Activated CD8-positive, alpha-beta memory T cell treated with anti-CD3 and anti-CD28 coated beads, Interleukin-2, amount 50 U/mL, for 1 hour (primary cell): ENCODE data around the gene NCF4.

Experiments
- DNase-seq: peaks from one replicate; pipeline ENCODE4 v3.0.0-alpha.2; 2020; ENCODE audit errors: extremely low read depth

Gene NCF4

DNA sequence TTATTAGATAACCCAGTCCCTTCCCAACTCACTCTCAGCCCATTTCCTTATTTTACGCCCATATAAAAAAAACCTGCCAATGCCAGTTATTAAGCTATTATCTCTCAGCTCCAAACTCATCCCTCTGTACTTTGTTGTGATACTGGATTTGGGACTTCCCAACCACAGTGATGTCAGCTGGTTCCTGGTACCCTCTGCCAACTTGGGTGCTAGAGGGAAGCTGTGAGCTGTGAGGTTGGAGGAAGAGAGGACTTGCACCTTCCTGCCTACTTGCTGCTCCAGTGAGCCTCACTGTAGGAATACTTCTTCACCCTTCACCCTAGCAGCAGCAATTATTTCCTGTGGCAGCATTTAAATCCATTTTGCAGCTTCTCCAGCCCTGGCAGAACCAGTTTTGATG, 33.5 kb downstream of the NCF4 start:
- DNase-seq: no peak

DNA sequence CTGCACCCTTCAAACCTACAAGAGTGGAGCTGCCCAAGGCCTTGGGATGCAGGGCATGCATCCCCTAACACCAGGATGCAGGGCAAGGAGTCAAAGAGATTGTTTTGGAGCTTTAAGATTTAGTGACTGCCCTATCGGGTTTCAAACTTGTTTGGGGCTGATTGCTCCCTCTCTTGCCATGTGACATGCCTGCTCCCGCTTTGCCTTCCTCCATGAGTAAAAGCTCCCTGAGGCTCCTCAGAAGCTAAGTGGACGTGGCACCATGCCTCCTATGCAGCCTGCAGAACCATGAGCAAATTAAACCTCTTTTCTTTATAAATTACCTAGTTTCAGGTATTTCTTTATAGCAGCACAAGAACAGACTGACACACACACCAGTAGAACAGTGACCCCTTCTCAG, 36.8 kb downstream of the NCF4 start:
- no peak for DNase-seq

GRCh38 chr22:36898690-36899089, 37.9 kb downstream of the NCF4 start:
- DNase-seq: no peak

DNA sequence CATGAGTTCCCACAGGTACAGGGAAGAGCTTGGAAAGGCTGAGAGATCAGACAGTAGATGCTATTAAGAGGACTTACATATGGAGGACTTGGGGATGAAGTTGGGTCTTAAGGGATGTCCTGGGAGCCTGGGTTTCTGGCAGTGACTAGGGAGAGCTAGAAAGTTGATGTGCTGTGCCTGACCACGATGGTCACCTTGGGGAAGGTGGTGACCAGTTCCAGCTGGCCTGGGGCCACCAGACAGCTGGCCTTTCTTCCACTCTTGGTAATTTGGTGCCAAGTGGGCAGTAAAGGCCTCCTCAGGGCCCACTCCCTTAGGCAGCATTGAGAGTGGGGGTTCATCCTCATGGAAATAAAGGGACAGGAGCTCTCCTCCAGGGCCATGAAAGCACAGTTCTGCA, 38.7 kb downstream of the NCF4 start:
- no peak for DNase-seq

DNA sequence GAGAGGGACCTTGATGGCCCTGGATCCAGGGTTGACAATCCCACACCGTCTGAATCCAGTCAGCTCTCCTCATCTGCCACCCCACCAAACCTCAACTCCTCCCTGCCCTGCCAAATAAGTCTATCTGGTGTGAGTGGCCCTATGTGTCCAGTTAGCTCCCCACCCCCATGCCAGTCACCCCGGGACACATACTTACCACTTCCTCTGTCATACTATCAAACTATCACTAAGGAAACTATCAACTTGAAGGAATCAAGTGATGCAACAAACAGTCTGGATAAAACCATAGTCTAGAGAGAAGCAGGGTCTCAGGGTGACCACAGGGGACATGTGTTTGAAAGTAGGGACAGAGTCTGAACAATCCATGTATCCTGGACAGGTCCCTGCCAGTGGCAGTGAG, 39.4 kb downstream of the NCF4 start:
- no peak for DNase-seq

DNA sequence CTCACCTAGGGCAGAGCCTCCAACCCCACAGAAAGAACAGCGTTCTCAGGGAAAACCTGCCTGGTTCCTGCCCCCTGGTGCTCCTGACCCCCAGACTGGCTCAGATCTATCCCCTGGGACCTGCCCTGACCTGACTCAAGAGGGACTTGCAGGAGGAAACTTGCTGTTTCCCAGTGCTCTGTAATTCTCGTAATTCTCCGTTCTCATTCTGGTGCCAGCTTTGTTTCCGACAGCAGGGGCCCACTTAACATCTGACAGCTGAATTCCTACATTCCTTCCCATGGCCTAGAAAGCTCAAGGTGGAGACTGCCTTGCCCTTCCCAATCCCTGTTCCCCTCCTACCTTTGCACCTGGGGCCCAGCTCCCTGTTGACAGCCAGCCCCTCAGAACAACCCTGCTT, 40.1 kb downstream of the NCF4 start:
- DNase-seq: no peak

DNA sequence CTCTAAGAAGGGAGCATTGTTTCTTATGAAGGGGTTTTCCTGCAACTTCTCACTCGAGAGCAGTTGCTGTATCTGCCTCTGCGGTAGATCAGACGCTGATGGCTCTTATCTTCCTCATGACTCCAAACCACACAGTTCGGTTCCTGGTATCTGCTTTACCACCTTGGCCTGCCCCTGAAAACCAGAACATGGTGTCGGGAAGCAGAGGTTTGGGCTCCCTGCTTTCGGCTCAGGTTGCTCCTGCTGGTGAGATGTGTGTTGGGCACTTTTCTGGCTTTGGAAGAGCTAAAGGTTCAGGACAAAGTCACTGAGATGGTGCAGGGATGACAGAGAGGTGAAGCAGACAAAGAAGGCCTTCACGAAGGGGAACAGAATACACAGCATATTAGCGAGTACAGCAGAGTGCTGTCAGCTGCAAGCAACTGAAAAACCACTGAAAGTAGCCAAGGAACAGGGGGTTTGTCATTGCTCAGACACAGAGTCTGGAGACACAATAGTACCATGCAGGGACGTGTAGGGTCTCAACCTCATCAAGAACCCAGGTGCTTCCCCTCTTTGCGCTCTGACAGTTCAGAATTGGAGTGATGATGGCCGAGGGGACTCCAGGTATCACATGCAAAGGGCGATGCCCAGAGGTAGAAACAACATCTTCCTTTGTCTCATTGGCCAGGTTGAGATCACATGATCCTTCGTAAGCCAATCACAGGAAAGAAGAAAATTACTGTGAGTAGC, 40.8 kb downstream of the NCF4 start:
- DNase-seq: no peak

DNA sequence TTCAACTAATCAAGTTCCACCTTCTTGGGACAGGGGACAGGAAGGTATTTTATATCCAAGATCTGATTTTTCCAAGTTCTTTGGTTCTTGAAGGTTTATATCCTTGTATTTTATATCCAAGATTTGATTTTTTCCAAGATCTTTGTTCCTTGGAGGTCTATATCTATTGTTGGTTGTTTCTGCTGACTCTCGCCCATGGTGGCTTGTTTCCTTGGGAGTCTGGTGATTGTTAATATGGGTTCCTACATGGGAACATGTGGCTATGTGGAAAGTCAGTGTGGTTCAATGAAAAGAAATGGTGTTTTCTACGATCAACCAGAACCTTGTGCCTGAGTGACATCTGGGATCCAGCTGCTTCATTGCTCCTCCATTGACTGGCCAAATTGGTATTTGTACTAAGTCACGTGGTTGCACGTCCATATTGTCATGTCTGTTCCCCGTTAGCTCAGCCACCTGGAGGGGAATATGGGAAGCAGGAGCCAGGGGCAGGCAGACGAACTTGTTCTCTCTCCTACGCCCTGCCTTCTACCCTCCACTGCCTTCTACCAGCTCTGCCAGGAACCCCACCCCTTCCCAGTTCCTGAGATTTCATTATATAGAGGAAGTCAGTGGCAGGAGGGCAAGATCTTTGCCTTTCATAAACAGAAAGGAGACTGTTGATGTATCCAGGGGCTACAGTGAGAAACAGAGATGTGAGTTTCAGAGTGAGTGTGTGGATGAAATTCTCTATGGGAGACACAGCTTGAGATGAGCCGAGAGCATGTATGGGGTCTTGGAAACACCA, 41.5 kb downstream of the NCF4 start:
- no peak for DNase-seq

DNA sequence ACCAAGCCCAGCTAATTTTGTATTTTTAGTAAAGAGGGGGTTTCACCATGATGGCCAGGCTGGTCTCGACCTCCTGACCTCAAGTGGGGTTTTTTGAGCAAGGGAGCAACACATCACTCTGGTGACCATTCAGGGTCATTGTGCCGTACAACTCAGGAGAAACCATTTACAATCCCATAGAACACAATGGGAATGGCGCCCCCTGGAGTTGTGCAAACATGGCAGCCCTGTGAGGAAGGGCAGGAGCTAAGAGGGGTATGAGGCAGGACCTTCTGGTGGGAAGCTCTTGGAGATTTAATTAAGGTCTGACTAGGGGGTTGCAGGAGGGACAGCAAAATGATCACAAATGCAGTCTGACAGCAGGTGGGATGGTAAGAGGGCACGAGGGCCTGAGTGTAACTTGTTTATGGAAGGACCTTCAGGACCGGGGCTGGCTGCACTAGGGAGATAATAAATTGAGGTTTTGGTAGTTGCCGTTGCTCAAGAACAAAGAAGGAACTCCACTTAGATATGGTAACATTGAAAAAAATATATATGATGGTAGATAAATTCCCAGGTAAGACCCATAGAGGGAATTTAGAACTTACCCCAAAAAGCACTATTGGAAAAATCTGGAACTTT, 43.6 kb downstream of the NCF4 start:
- DNase-seq: no peak

DNA sequence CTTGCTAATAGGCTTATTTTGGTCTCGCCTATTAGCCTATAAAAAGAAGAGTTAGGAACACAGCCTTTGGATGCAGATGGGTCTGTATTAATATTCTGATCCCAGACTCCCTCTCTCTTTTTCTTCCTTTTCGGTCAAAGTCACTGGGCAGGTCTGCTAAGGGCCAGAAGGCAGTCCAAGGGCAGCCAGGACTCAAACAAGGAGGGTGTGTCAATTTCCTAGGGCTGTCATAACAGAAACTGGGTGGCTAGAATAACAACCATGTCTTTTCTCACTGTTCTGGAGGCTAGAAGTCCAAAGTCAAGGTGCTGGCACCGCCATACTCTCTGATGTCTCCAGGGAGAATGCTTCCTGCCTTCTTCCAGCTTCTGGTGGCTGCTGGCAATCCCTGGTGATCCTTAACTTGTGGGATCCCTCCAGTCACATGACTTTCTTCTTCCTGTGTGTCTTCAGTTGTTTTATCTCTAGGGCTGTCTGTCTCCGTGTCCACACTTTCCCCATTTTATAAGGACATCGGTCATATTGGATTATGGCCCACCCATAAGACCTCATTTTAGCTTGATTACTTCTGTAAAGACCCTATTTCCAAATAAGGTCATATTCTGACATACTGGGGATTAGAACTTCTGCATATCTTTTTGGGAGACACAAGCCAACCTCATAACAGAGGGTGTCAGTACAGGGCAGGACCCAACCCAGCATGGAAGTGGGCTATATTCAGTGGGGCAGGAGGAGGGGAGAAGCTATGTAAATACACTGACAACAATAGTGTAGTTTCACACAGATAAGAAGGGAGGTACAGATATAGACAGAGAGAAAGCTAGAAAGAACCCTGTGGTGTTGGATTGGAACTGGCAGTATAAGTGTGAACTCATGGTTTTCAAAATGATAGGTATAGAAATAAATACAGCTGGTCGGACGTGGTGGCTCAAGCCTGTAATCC, 46.7 kb downstream of the NCF4 start:
- DNase-seq: no peak

GRCh38 chr22:36910461-36910860, 49.7 kb downstream of the NCF4 start:
- DNase-seq: no peak

DNA sequence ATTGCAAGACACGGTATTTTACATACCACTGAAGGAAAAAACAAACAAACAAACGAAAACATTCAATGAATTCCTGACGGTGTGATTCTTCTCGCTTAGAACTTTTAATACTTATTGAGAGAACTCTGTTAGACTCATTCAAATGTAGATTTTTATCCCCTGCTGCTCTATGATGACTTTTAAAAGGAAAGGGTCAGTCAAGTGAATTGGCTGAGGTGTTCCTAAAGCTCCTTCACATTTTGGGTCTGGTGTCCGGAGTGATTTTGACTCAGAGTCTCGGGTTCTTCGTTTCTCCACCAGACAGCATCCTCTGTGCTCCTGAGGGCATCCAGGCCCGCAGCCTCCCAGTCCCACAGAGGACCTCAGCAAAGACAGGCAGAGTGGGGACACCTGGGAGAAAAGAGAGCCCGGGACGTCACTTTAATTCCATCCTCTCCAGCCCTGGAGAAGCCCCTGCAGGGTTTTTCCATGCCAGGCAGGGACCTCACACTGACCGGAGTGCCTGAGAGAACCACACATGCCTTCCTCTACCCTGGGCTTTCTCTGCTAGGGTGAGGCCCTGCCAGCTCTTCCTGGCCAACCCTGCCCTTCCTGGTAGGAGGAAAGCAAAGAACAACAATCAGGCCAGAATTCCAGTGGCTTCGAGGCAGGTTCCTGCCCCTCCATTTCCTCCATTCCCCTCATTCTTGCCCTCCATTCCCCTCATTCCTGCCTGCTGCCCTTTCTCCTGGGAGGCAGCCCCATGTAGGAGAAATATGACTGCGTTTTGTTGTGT, 51.3 kb downstream of the NCF4 start:
- DNase-seq: no peak

DNA sequence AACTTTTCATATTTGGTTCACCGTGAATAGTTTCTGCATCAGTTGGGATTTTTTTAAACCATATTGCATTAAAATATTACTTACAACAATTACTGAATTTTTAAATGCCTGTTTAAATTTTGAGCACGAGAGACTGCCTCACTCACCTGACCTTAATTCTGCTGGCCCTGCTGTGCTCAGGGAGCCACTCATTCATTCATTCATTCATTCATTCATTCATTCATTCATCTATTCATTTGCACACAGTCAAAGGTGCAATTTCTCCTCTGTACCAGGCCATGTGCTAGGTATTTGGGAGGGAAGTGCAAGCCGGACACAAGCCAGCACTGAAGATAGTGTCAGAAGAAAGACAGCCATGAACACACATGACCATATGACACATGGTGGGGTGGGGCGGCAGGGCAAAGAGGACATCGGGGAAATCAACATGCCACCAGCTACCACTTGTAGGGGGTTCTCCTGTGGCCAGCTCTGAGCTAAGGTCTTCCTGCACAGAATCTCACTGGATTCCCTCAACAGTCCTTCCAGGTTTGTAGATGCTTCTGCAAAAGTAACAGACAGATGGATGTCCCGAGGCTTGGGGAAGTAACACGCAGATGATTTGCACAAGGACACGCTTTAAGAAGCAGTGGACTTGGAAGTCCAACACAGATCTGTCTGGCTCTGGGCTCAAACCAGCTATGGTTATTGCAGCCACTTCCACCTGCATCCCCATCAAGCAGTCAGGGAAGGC, 52.1 kb downstream of the NCF4 start:
- no peak for DNase-seq

GRCh38 chr22:36913427-36914389, 52.9 kb downstream of the NCF4 start, which contains the start of gene CSF2RB:
CSF2RB (plus strand) TSS chr22:36913628; CDS start chr22:36922208, 8,580 bp downstream.
- no peak for DNase-seq

DNA sequence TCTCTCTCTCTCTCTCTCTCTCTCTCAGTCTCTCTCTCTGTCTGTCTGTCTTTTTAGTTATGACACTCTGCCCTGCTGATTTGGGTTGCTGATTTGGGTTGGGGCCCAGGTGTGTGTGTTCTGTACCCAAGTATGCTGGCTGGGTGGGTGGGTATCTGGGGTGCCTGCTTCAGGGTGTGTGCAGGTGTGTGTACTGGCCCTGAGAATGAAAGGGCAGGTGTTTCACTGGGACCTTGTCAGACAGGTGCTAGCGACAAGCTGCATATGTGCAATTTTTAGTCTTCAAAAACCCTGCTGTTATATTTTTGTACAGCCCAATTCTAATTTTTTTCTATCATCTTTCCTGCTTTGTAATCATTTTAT, 53.6 kb downstream of the NCF4 start:
- DNase-seq: no peak

DNA sequence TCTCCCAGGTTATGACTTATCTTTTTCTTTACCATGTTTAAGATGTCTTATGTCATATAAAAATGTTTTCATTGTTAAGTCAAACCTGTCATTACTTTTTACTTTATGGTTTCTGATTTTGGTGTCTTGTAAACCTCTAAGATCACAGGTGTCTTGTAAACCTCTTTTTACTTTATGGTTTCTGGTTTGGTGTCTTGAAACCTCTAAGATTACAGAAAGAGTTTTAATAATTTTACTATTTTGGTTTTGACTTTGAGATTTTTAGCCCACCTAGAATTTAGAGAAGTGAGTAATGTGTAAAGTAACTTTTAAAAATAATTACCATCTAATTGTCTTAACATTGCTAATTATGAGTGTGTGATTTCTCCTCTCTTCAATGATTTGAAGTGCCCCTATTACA, 55.2 kb downstream of the NCF4 start:
- no peak for DNase-seq

DNA sequence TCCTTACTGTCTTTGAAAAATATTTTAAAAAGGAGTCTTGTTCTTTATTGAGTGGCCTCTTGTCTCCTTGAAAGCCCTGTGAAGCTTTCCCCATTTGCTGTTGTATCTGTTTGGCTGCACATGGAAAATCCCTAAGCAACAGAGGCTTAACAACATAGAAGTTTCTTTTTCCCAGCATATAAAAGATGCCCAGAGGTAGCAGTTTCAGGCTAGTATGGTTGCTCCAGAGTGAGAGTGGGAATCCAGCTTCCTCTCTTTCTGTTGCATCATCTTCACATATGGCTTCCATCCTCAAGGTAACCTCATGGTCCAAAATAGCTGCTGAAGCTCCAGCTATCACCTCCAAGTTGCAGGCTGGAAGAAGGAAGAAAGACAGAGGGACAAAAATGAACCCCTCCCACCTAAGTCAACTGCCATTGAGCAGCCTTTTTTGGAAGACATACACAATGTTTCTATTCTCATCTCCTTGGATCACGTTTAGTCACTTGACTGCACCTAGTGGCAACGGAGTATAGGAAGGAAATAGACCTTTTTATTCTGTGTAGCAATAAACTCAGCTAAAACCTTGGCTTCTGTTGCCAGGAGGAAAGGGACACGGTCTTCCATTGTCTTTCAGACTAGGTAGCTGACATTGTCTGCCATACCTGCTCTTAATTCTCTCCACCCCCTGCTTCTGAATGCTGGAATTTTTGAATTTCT, 57.9 kb downstream of the NCF4 start:
- no peak for DNase-seq

- no peak for DNase-seq
Measured at GRCh38 chr22:36921309-36922104, 60.7 kb downstream of the NCF4 start.
